MM.1S (cell line): ENCODE results near the gene SCFD2.

Experiments
- DNase-seq: peaks from one replicate; pipeline ENCODE4 v3.0.0-alpha.2; 2015
- H2AFZ ChIP-seq: fragments of 300-600 bp; sonication (generic); 2 replicates; pipeline ENCODE4 v1.6.0; 2016; ENCODE audit warnings: antibody characterized with exemption, low read length
- H3F3A ChIP-seq: fragments of 300-600 bp; sonication (generic); 2 replicates; pipeline ENCODE4 v1.6.1; 2016; ENCODE audit warnings: mild to moderate bottlenecking, antibody characterized with exemption, low read length, moderate library complexity, mixed read lengths; ENCODE audit not compliant: insufficient read depth
- H3K27ac ChIP-seq: fragments of 300-600 bp; sonication (generic); 2 replicates; pipeline ENCODE4 v1.5.1; 2016; ENCODE audit warnings: mild to moderate bottlenecking, low read length
- H3K27me3 ChIP-seq: fragments of 300-600 bp; sonication (generic); replicated peaks from 2 replicates; pipeline ENCODE4 v1.6.0; 2016; ENCODE audit warnings: low read length; ENCODE audit not compliant: insufficient read depth
- H3K36me3 ChIP-seq: fragments of 300-600 bp; sonication (generic); replicated peaks from 2 replicates; pipeline ENCODE4 v1.6.1; 2016; ENCODE audit warnings: mild to moderate bottlenecking, low read length, mixed read lengths; ENCODE audit not compliant: insufficient read depth
- H3K4me1 ChIP-seq: fragments of 300-600 bp; sonication (generic); 2 replicates; pipeline ENCODE4 v1.6.1; 2016; ENCODE audit warnings: low read length, mixed read lengths
- H3K4me2 ChIP-seq: fragments of 300-600 bp; sonication (generic); 2 replicates; pipeline ENCODE4 v1.6.0; 2016; ENCODE audit warnings: low read depth, low read length
- H3K4me3 ChIP-seq: fragments of 300-600 bp; sonication (generic); 2 replicates; pipeline ENCODE4 v1.5.1; 2016; ENCODE audit warnings: low read length, mixed read lengths
- H3K79me2 ChIP-seq: fragments of 300-600 bp; sonication (generic); 2 replicates; pipeline ENCODE4 v1.6.1; 2016; ENCODE audit warnings: mixed run types, low read length, mixed read lengths
- H3K9ac ChIP-seq: fragments of 300-600 bp; sonication (generic); 2 replicates; pipeline ENCODE4 v1.6.1; 2016; ENCODE audit warnings: low read length, mixed read lengths
- H3K9me2 ChIP-seq: fragments of 300-600 bp; sonication (generic); replicated peaks from 2 replicates; pipeline ENCODE4 v1.6.1; 2016; ENCODE audit warnings: mild to moderate bottlenecking, low read length, mixed read lengths; ENCODE audit not compliant: insufficient read depth
- H3K9me3 ChIP-seq: fragments of 300-600 bp; sonication (generic); replicated peaks from 2 replicates; pipeline ENCODE4 v1.6.1; 2016; ENCODE audit warnings: mild to moderate bottlenecking, low read length, mixed read lengths; ENCODE audit not compliant: insufficient read depth
- H4K20me1 ChIP-seq: fragments of 300-600 bp; sonication (generic); 2 replicates; pipeline ENCODE4 v1.6.1; 2016; ENCODE audit warnings: mild to moderate bottlenecking, low read length, moderate library complexity, mixed read lengths; ENCODE audit not compliant: insufficient read depth
- EZH2 ChIP-seq: fragments of 300-600 bp; sonication (generic); optimal IDR thresholded peaks from 2 replicates; pipeline ENCODE3; 2017; ENCODE audit warnings: low read depth, mild to moderate bottlenecking, antibody characterized with exemption, low read length, mixed read lengths
- EZH2phosphoT487 ChIP-seq: fragments of 300-600 bp; sonication (generic); IDR thresholded peaks from 2 replicates; pipeline ENCODE4 v1.6.1; 2018; ENCODE audit warnings: antibody characterized with exemption, low read length
- TF ChIP-seq, protein P1 (sequence below): fragments of 300-600 bp; sonication (generic); IDR thresholded peaks from 2 replicates; pipeline ENCODE4 v1.5.1; 2016; ENCODE audit warnings: antibody characterized with exemption, low read length, mixed read lengths

SCFD2 gene

DNA sequence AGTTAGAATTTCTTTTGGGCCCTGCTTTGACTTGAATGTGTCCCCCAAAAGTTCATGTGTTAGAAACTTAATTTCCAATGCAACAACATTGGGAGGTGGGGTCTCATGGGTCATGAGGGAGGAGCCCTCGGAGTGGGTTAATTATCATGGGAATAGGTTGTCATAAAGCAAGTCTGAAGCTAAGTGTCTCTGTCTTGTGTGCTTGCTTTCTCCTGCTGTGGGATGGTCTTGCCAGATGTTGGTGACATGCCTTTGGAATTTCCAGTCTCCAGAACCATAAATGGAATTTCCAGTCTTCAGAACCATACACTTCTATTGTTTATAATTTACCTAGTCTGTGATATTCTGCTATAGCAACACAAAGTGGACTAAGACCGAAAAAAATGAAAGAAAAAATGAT, 432.1 kb downstream of the SCFD2 start:
- no peak overlapping the region for H3K4me2 ChIP-seq
- H3K27me3 ChIP-seq = no peaks in the 10 kb centered on the region
- no peaks in the 10 kb centered on the region for H3K9me3 ChIP-seq
- no peaks in the 10 kb centered on the region for H3K4me1 ChIP-seq
- H3K9me2 ChIP-seq = no peaks in the 10 kb centered on the region
- no peak for DNase-seq
- no peak overlapping the region for H3K27ac ChIP-seq
- no peak for TF ChIP-seq EZH2
- no peak overlapping the region for H3K9ac ChIP-seq
- H4K20me1 ChIP-seq = no peaks in the 10 kb centered on the region
- no peak overlapping the region for H3K4me3 ChIP-seq
- H2AFZ ChIP-seq = no peak overlapping the region
- no peaks in the 10 kb centered on the region for H3F3A ChIP-seq
- no peaks in the 10 kb centered on the region for H3K79me2 ChIP-seq
- H3K36me3 ChIP-seq = no peaks in the 10 kb centered on the region

GRCh38 chr4:52932591-52933470, 433.0 kb downstream of the SCFD2 start:
- H3K4me1 ChIP-seq = no peaks in the 10 kb centered on the region
- H3K9me2 ChIP-seq = no peaks in the 10 kb centered on the region
- no peak overlapping the region for H2AFZ ChIP-seq

DNA sequence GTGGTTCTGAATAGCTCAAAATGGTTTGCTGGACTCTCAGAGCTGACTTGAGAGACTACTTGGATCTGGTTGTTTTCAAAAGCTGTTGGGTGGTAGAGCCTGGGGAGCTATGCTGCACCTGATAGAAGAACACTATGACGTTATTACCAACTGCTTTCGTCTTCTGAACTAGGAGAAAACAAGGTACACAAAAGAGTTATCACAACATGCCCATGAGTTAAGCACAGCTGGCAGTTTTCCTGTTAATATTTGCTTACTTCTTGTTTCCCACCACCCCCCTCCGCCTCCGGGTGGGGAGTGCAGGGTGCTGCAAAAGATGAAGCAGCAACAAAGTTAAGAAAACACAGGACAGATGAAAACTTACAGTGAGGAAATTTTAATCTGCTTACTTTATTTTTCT, 434.6 kb downstream of the SCFD2 start:
- no peak overlapping the region for H3K9ac ChIP-seq
- no peak for DNase-seq
- H3K9me3 ChIP-seq = no peaks in the 10 kb centered on the region
- no peak overlapping the region for H3K4me3 ChIP-seq
- H3K27ac ChIP-seq = no peak overlapping the region
- no peaks in the 10 kb centered on the region for H4K20me1 ChIP-seq
- no peaks in the 10 kb centered on the region for H3K27me3 ChIP-seq
- H3K9me2 ChIP-seq = no peaks in the 10 kb centered on the region
- no peaks in the 10 kb centered on the region for H3F3A ChIP-seq
- no peaks in the 10 kb centered on the region for H3K36me3 ChIP-seq
- TF ChIP-seq EZH2phosphoT487 (no peak), EZH2 (no peak)
- TF ChIP-seq, protein P1, sequence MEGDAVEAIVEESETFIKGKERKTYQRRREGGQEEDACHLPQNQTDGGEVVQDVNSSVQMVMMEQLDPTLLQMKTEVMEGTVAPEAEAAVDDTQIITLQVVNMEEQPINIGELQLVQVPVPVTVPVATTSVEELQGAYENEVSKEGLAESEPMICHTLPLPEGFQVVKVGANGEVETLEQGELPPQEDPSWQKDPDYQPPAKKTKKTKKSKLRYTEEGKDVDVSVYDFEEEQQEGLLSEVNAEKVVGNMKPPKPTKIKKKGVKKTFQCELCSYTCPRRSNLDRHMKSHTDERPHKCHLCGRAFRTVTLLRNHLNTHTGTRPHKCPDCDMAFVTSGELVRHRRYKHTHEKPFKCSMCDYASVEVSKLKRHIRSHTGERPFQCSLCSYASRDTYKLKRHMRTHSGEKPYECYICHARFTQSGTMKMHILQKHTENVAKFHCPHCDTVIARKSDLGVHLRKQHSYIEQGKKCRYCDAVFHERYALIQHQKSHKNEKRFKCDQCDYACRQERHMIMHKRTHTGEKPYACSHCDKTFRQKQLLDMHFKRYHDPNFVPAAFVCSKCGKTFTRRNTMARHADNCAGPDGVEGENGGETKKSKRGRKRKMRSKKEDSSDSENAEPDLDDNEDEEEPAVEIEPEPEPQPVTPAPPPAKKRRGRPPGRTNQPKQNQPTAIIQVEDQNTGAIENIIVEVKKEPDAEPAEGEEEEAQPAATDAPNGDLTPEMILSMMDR = no peak
- H3K79me2 ChIP-seq = no peaks in the 10 kb centered on the region
- no peaks in the 10 kb centered on the region for H3K4me1 ChIP-seq
- H3K4me2 ChIP-seq = no peak overlapping the region
- H2AFZ ChIP-seq = no peak overlapping the region

More at GRCh38 chr4:52932591-52933470, 433.0 kb downstream of the SCFD2 start:
- H3K27me3 ChIP-seq = no peaks in the 10 kb centered on the region
- H3K4me2 ChIP-seq = no peak overlapping the region
- H3K79me2 ChIP-seq = no peaks in the 10 kb centered on the region
- H3K36me3 ChIP-seq = no peaks in the 10 kb centered on the region
- no peak overlapping the region for H3K4me3 ChIP-seq
- H3K9ac ChIP-seq = no peak overlapping the region
- TF ChIP-seq EZH2phosphoT487 (no peak), EZH2 (no peak)
- TF ChIP-seq, protein P1 = no peak
- no peak overlapping the region for H3K27ac ChIP-seq
- H4K20me1 ChIP-seq = no peaks in the 10 kb centered on the region
- no peak for DNase-seq
- no peaks in the 10 kb centered on the region for H3F3A ChIP-seq
- H3K9me3 ChIP-seq = no peaks in the 10 kb centered on the region
